IPS-18c (cell line): Measurements from ENCODE around the gene SNN.

Experiments
- H3K4me3 ChIP-seq: 2 replicates; pipeline ENCODE4 v1.7.0; 2013; ENCODE audit warnings: low read depth, mild to moderate bottlenecking, low read length, moderate library complexity; ENCODE audit not compliant: insufficient read depth
- H3K9me3 ChIP-seq: one replicate; pipeline ENCODE4 v1.6.1; 2013; ENCODE audit warnings: mild to moderate bottlenecking, low read length, moderate library complexity; ENCODE audit not compliant: control insufficient read depth, insufficient read depth

Gene SNN

GRCh38 chr16:11655655-11656054 is 12.6 kb upstream of the SNN start:
- Histone ChIP-seq H3K4me3 (no peak overlapping the region), H3K9me3 (no peaks in the 10 kb centered on the region)

- H3K4me3 ChIP-seq, result no peak overlapping the region
- no peaks in the 10 kb centered on the region for H3K9me3 ChIP-seq
Observed at GRCh38 chr16:11657556-11657955, 10.7 kb upstream of the SNN start.

DNA sequence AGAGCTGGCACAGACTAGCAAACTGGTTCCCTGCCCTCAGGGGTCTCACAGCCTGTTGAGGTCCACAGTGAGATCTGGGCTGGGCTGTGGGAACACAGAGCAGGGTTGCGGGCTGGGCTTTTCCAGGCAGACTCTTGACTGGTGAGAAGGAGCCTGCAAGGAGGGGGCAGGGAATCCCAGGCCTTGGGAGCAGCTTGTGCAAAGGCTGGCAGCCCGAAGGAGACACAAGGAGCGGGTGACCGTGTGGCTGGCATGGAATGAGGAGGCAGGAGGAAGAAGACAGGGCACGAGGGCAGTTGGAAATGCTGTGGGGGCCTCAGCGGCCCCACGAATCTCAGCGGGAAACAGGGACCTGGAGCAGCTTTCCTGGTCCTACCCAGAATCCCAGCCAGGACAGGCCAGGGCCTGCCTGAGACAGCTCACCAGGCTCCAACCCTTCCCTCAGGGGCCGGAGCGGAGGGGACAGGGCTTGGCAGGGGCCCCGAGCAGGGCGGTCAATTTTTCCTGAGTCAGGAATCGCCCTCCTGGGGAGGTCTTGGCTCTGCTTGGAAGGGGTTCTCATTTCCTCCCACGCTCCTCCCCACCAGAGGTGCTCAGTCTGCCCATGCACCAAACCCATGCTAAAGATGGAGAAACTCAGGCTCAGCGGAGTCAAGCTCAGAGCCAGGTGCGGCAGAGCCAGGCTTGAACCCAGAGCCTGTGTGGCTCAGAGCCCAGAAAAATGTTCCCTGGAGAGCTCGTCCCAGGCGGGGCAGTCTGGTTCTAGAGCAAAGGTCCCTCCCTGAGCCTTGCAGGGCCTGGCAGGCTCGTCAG is 9.2 kb upstream of the SNN start:
- Histone ChIP-seq H3K9me3 (no peaks in the 10 kb centered on the region), H3K4me3 (no peak overlapping the region)

GRCh38 chr16:11660565-11660964 is 7.7 kb upstream of the SNN start:
- Histone ChIP-seq H3K9me3 (no peaks in the 10 kb centered on the region), H3K4me3 (no peak overlapping the region)

GRCh38 chr16:11662582-11662981 is 5.7 kb upstream of the SNN start:
- Histone ChIP-seq H3K4me3 (no peak overlapping the region), H3K9me3 (no peaks in the 10 kb centered on the region)

DNA sequence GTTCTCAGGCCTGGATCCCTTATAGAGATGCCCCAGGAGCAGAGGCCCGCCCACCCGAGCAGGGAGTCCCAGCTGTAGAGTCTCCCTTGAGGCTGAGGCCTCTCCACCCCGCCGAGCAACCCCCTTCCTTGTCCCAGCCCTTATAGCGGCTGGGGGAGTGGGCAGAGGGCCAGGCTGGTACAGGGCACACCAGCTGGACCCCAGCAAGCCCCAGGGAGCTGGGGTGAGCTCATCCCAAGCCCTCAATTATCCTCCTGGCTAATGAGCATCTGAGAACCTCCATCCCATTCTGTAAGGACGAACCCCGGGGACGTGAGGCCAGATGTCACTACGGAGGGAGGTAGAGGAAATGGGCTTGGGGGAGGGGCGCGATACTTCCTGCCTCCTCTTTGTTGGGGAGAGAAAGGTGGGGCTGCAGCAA is 3.2 kb upstream of the SNN start:
- Histone ChIP-seq H3K9me3 (no peaks in the 10 kb centered on the region), H3K4me3 (no peak overlapping the region; the same call in 1 of the 2 replicates)

- H3K4me3 ChIP-seq, result no peak overlapping the region
- no peaks in the 10 kb centered on the region for H3K9me3 ChIP-seq
Observed at GRCh38 chr16:11666103-11667055, 1.9 kb upstream of the SNN start.

DNA sequence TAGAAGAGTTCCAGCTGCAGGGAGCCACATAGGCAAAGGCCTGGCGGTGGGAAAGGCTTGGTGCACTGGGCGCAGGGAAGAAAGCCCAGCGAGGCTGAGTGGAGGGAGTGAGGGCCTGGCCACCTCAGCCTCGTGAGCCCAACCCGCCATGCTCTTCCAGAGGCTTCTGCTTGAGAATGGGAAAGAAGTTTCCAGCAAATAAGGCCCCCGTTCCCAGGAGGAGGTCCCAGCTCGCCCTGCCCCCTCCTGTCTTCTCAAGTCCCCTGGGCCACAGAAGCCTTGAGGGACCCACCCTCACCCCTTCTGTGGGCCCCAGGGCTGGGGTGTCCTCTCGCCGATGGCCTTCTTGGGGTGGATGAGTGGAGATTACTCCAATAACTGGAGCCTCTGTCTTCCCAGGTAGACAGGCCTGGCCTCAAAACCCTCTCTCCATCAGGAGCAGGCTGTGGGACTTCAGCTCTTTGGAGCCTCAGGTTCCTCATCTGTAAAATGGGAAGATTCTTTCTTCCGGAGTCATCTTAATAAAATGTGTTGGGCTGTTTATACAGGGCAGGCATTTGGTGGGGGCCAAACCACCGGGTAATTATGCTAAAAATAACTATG is 933 bp upstream of the SNN start:
- no peak overlapping the region; the same call in 1 of the 2 replicates for H3K4me3 ChIP-seq
- no peaks in the 10 kb centered on the region for H3K9me3 ChIP-seq

DNA sequence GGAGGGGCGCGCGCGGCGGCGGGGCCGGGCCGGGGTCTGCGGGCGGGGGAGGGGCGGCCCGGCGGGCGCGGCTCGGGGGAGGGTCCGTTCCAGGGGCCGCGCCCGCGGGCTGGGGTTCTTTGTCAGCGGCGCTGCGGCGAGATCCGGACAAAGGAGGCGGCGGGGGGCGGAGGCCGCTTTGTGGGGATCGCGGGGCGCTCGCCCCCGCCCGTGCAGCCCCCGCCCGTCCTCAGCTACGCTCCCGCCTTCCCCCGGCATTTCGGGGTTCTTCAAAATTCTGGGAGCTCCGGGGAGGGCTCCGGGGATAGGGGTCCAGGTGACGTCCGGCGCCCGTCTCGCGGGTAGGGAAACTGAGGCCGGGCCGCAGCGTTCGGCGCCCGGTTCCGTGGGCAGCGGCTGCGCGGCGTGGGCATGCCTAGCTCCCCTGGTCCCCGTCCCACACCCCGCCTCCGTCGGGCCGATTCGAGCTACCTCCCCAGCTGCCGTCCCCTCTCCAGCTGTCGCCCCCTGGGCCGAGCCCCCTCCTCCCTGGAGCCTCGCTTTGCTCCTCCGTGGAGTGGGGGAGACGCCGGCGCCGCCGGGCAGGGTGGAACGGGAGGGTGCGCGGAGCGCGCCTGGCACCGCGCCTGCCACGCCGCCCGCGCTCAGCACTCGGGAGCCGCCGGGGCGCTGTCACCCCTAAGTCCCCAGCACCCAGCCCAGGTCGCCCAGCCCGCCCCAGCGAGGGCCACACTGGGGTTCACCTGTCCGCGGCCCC is 546 bp downstream of the SNN start:
- Histone ChIP-seq H3K9me3 (no peaks in the 10 kb centered on the region), H3K4me3 (peak overlapping the region; percentile 88)

DNA sequence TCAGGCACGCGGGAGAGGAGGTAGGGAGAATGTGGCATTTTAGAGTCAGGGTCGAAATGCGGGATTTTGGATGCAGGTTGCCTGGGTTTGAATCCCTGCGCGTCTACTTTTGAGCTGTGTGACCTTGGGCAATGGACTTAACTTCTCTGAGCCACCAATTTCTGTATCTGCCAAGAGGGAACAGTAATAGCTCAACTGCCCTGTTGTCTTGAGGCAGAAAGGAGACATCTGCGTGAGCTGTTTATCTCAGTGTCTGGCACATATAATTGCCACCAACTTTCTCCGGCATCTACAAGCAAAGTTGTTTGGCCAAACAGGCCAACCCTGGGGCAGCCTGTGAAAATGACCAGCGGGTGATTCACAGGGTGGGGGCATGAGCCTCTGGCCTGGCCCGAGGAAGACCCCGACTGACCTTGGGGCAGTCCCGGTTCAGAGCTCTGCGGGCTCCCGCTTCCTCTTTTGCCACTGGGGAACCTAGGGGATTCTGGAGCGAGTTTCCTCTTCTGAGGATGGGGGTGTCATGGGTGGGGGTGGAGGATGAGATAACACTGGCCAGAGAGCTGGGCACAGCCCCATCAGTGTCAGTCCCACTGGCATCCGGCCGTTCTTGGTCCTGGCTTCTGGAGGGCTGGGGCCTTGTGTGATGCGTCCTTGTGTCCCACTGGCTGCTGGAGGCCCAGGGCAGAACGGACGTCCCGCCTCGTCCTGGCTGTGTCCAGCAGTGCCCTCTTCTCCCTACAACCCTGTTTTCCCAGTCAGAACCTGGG is 1.3 kb downstream of the SNN start:
- Histone ChIP-seq H3K9me3 (no peaks in the 10 kb centered on the region), H3K4me3 (peak overlapping the region; percentile 88)

DNA sequence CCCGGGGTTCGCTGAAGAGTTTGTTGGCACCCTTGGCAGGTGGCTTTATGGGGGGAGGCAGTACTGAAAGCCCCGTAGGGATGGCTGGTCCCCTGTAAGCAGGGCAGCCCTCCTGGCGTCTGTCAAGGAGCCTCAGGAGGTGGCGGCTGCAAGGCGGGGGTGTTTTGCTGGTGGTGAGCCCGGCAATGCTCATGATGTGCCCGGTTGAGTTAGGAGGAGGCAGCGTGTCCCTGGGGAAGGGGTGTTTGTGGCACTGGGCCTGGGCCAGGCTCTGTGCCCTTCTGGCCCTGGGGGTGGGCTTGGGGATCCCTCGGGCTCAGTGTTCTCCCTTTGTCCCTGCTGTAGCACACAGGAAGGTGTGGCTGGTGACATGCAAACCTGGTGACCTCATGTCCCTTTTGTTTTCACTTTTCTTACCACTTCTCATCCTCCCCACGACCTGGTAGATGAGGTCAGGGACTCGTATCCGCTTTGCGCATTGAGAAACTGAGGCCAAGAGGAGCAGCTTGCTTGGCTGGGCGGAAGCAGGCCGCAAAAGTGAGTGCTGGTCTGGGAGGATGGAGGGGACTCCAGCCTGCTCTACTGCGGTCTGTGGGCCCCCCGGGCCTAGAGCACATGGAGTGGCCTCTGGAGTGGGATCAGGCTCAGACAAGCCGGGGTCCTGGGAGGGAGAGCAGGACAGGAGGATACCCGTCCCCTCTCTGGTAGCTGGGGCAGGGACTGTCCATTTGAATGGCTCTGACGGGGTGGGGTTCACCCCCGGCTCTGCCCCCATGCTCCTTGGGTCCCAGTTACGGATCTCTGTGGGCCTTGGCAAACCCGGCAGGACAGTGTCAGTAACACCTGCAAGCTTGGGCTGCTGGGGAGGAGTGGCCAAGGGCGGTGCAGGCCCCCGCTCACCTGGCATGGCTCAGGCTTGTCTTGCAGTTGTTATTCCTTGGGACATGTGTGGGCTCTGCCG is 2.2 kb downstream of the SNN start:
- no peak overlapping the region; the same call in 1 of the 2 replicates for H3K4me3 ChIP-seq
- H3K9me3 ChIP-seq, result no peaks in the 10 kb centered on the region

GRCh38 chr16:11671271-11671670 is 3.0 kb downstream of the SNN start:
- no peaks in the 10 kb centered on the region for H3K9me3 ChIP-seq

DNA sequence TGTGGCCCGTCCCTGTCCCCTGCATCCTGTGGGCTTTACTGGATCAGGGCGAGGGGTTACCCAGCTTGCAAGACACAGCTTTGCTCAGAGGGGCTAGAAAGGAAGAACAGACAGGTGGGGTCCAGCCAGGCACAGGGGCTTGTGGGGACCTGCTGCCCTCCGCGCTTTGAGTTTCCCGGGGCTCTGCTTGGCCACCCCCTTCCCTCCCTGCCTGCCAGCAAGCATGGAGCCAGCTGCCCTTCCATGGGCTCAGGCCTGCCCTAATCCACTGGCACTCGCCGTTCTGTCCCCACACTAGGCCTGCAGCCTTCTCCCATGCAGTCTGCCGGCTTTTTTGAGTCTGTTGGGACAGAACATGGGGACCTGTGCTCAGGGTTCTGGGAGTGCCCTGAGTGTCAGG is 3.4 kb downstream of the SNN start:
- H3K4me3 ChIP-seq, result no peak overlapping the region

More at GRCh38 chr16:11671271-11671670, 3.0 kb downstream of the SNN start:
- no peak overlapping the region for H3K4me3 ChIP-seq

GRCh38 chr16:11672206-11673090 is 4.2 kb downstream of the SNN start:
- Histone ChIP-seq H3K9me3 (no peaks in the 10 kb centered on the region), H3K4me3 (no peak overlapping the region)

More for the DNA sequence above, 3.4 kb downstream of the SNN start:
- no peaks in the 10 kb centered on the region for H3K9me3 ChIP-seq
